Measurements from ENCODE around the gene PYGL.

DNA sequence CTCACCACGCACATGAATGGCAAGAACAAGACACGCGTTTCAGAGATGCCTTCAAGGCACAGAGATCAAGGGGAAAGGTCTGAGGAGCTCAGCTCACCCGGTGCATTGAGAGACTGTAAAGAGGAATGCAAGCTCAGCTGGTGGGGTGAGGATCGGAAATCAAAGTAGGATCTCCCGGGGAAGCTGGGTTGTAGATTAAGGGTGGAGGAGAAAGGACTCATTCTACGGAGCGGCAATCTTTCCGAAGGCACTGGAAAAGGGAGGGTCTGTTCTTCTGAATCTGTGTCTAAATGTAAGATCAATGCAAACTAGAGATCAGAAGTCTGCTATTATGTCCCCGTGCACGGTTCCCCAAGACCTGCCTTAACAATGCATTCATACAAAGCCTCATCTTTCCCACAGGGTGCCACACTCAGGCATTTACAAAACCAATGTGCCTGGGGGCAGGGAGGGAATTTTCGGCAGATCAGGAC lies 41.6 kb upstream of the PYGL start:
- TF ChIP-seq, protein P1, sequence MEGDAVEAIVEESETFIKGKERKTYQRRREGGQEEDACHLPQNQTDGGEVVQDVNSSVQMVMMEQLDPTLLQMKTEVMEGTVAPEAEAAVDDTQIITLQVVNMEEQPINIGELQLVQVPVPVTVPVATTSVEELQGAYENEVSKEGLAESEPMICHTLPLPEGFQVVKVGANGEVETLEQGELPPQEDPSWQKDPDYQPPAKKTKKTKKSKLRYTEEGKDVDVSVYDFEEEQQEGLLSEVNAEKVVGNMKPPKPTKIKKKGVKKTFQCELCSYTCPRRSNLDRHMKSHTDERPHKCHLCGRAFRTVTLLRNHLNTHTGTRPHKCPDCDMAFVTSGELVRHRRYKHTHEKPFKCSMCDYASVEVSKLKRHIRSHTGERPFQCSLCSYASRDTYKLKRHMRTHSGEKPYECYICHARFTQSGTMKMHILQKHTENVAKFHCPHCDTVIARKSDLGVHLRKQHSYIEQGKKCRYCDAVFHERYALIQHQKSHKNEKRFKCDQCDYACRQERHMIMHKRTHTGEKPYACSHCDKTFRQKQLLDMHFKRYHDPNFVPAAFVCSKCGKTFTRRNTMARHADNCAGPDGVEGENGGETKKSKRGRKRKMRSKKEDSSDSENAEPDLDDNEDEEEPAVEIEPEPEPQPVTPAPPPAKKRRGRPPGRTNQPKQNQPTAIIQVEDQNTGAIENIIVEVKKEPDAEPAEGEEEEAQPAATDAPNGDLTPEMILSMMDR (IDR thresholded peaks at IDR 0.05), result no peak
- no peak for TF ChIP-seq POLR2A (IDR thresholded peaks at IDR 0.05)
